Myocyte (in vitro differentiated cells): Measurements from ENCODE around the gene GTF2A2. TPM values are rescaled to one million over a fixed set of nuclear protein-coding genes. Genes with fewer than 3 reads are reported as not detected.
"Not testable (repeated sequence)": the region's sequence is repeated elsewhere in the genome, so short reads cannot be mapped to it uniquely, and the experiment has no call there.

Experiments used
- DNase-seq: peaks from one replicate; pipeline ENCODE4 v3.0.0-alpha.2; 2012; ENCODE audit warnings: low read depth
- polyA plus RNA-seq: library from polyadenylated mRNA; unstranded; fragments of >200 nt; gene quantifications from one replicate; pipeline ENCODE4 v1.2.1, GENCODE V29; 2012; ENCODE audit warnings: missing spikeins
- total RNA-seq: library from RNA; depleted of rRNA; stranded (reverse); fragments of >200 nt; gene quantifications from 2 replicates; pipeline ENCODE4 v1.2.3, GENCODE V29; 2014

GTF2A2 gene, protein sequence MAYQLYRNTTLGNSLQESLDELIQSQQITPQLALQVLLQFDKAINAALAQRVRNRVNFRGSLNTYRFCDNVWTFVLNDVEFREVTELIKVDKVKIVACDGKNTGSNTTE
- total RNA-seq, result 60.9 and 84.8 TPM in 2 replicates
- polyA plus RNA-seq, result 104 TPM

DNA sequence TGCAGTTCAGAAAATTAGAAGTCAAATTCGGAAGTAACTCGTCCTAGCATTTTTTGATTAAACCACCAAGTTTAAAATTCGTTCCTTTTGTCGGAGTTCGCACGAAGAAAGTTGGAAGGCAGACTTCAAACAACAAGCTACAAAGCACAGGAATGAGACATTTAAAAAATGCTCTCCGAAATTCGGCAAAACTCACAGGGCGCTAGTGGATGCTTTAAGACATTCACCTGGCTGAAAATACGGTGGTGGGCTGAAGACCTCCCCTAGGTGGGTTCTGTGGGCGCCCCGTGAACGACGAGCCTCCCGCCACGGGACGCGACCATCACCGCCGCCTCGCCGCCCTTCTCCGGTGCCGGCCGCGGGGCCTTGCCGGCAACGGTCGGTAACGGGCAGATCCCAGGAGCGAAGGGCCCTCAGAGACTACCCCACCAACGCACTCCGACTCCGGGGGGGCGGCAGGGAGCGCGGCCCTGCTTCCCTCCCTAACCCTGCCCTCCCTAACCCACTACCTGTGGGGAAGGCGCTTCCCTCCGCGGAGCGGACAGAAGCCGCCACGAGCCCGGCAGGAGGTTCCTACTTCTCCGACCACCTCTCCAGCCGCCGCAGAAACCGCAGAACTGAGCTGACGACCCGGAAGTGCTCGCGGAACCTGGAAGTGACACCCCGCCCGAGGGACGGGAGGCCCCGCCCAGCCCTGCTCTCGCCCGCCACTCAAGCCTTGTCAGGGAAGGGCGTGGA is at the start of gene GTF2A2:
Gene GTF2A2 (minus strand): TSS at position 619 of the 738 bp plus-strand sequence. CDS start 5,238 bp downstream, outside the sequence.
- DNase-seq, result peak; percentile 96

DNA sequence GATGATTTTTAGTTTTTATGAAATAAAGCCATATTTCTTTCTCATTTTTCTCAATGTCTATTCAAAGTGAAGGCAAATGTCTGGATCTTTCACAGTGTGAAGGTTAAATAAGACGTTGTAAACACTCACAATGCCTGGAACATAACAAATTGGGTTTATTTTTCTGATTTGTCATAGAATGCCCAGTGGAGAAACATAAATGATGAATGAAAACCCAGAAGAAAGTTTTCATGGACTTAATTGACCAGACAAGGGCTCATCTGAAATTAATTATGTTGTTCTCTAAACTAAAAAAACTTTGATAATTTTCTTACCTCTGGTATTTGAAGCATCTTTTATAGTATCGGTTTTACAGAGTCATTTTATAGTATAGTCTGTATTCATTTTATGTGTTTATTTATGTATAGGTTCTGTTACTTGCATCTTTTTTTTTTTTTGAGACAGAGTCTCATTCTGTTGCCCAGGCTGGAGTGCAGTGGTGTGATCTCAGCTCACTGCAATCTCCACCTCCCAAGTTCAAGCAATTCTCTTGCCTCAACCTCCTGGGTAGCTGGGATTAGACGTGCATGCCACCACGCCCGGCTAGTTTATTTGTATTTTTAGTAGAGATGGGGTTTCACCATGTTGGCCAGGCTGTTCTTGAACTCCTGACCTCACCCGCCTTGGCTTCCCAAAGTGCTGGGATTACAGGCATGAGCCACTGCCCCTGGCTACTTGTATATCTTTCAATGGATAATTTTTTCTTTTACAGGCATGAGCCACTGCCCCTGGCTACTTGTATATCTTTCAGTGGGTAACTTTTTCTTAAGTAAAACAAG is 46.9 kb upstream of the GTF2A2 start:
- peak; percentile 24 for DNase-seq

DNA sequence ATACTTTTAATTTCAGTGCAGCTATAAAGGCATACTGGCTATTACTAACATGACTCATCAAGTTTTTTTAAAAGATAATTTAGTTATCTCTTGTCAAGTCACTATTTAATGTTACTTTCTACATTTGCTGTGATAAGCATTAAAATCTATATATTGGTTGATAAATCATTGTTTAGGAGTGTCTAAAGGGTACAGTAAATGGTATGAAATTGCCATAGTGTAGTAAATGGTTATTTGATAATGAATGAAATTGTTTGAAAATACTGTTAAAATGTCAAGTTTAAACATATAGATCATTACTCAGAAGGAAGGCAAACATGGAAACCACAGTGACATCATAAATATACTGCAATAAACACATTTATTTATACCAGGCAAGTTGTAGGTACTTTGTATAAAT is 45.0 kb upstream of the GTF2A2 start:
- DNase-seq, result no peak

DNA sequence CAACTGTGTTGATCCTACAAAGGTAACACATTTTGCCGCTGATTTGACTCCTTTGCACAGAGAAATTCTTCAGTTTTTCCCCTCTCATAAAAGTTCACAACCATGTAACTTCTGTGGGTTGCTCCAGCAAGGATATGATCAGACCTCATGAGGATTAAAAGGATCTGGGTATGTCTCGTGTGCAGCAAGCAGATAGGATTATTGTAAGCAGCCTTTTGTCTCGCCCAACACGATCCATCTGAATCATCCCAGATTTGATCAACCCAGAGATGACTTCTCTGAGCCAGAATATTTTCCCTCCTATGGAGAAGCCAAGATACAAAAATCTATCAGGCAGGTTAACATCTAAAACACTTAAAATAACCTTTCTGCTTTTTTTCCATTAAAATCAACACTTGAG is 44.6 kb upstream of the GTF2A2 start:
- DNase-seq, result no peak

DNA sequence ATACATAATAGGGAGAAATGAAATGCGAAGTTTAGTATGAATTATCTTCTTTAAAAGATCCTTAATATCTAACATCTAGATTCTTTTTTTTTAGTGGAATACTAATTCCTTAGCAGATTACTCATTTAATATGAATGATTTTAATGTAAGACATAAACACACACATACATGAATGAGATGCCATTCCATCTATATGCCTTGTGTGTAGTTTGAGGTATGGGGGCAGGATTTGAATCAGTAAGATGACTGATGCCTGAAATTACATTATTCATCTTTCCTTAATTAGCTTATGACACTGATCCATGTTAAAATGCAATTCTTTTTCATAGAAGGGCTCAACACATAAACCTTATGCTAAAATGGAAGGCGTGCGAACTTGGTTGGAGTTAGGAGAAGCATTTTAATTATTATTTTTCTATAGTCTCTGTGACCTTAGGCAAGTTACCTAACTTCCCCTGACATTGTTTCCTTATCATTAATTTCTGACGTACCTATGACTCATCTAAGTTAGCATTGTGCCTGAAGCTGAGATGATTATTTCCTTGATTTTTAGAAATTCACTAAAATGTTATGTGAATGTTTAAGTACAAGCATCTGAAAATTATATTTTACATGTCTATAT is 42.6 kb upstream of the GTF2A2 start:
- no peak for DNase-seq

DNA sequence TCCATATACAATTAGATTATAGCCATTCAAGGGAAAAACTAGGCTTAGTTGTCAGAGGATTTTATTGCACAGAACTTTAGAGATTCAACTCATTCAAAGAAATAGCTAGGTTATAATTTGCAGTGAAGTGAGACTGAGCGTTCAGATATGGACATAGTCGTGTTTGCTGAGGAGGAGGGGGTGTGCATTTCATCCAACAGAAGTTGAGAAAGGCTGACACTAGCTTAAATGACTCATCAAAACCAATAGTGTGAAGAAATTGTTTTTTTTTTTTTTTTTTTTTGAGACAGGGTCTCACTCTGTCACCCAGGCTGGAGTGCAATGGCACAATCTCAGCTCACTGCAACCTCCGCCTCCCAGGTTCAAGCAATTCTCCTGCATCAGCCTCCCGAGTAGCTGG is 40.8 kb upstream of the GTF2A2 start:
- not testable (repeated sequence) for DNase-seq

DNA sequence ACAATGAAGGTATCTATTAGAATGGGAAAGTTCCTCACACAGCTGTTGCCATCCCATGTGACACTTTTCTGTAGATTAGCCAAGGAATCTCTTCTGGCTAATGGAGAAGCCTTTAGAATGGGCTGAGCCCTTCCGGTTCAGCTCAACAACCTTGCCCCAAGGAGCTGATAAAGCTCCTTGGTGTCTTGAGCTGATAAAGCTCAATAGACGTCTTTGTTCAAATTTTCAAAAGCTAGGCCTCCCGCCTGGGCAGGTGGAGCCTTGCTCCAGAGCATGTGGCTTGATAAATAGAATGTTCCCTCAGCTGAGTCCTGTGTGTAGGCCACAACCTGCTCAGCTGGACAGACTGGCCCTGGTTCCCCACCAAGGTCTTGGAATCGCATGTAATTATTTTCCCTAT is 39.0 kb upstream of the GTF2A2 start:
- no peak for DNase-seq

DNA sequence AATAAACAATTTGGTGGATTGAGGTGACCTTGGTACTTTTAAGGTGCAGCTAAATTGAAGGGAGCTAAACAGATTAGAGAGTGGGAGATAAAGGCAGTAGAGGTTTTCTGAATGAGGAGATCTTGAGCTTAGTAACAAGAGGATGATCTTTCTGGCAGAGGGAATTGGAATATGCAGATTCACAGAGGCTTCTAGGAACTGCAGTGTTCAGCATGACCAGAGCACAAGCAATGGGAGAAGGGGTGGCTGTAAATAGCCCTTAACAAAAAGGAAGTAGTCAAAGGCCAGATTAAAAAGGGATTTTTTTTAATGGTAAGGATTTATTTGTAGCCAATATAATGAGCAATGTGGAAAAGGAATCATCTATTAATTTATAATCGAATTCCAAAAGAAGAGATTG is 37.5 kb upstream of the GTF2A2 start:
- DNase-seq, result no peak

DNA sequence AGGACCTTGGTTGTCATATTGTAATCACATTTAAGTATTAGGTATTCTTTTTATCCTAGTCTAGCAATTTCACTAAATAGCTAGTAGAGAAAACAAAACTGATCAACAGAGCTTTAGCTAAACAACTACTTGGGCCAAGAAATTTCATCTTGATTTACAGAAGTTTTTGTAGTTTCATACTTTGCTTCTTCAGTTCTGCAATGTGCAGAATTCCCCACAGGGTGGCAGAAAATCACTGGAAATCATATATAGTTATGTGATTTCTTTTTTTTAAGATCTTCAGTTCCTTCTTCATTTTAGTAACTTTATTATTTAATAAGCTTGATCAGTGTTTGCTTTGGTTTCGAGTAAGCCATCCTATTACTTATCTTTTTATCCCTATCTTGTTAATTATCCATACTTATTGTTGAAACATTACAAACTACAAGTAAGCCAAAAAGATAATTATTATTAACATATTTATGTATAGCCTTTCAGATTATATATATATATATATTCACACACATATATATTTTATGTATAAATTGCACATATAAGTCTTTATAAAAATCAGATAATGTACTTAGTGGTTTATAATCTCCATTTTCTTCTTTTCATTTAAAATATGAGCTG is 34.0 kb upstream of the GTF2A2 start:
- DNase-seq, result peak; percentile 61

DNA sequence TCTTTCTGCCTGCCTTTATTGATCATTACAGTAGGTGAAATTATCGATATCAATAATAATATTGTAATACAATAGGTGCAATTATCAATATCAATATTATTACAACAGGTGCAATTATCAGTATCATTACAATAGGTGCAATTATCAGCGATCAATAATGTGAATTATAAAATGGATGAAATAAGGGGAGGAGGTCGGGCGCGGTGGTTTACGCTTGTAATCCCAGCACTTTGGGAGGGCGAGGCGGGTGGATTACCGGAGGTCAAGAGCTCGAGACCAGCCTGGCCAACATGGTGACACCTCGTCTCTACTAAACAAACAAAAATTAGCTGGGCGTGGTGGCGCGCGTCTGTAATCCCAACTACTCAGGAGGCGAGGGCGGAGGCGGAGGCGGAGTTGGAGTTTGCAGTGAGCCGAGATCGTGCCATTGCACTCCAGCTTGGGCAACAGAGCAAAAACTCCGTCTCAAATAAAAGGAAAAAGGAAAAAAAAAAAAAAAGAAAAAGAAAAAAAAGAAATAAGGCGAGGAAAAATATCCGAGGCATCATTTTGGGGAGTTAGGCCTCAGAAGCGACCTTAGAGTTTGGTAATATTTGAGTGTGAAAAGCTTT is 32.4 kb upstream of the GTF2A2 start:
- peak; percentile 78 for DNase-seq

DNA sequence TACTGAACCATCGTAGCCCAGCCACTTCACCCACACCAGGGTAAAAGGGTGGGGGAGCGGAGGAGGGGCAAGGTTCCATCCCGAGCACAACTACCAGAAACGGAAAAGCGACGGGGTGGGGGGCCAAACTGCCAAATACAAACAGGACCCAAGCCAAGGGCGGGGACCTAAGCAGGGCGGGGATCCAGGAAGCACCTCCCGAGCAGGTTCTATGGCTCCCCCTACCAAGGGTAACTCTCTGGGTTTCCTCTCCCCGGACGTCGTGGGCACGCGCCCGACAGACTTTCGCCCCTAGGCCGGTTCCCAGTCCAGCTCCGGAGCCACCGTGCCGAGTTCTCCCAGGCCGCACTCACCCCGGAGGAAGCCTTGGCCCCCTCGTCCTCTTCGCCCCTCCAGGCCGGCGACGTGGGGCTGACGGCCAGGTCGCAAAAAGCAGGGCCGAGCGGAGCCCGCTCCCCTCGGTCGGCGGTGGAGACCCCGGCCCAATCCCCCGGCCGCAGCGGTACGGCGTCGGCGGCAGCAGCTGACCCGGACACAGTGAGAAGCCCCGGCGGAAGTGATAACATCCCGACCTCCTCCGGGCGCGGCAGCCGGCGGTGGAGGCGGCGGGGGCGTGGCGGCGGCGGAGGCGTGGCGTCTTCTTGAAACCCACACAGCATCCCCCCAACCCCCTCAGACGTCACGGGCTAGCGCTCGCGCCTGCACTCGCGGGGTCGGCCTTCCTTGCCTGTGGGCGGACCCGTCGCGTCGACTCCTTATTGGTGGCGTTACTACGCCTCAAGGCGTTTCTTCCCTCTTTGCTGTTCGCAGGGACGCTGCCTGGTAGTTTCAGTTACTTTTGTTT is 31.7 kb upstream of the GTF2A2 start, which contains the start of gene BNIP2:
Gene BNIP2 (minus strand): TSS at position 539 of the 844 bp plus-strand sequence. CDS start 6,863 bp downstream, outside the sequence.
- DNase-seq, result peak; percentile 99

DNA sequence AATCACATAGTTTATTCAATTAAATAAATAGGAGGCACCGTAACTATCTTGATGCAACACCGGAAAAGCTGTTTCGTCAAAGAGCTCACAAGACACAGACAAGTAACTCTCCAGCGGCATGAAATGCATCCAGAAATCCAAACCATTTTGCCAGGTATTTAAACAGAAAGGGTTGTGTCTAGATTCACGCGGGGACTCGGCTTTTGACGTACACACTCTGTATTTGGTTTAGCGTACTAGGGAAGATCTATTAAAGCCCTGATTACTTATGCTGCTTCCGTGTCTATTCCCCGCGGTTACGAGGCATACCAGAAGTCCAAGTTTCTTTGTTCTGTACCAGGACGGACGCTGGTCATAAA is 31.1 kb upstream of the GTF2A2 start:
- no peak for DNase-seq

DNA sequence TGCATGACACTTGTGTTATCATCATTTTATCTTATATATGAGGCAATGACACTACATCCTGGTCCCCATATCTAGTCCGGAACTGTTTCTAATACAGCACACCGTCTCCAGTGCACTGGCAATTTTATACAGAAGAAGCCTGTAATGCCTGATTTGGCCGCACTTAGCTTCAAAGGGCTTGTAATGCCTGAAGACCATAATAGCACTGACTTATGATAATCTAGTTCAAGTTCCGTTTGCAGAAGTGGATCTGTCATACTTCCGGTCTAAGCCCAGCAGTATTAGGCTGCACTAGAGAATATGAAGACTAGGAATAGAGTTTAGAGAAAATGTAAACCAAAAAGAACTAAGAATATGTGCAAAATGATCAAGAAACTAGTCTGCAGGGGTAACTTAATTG is 30.5 kb upstream of the GTF2A2 start:
- DNase-seq, result peak; percentile 18

DNA sequence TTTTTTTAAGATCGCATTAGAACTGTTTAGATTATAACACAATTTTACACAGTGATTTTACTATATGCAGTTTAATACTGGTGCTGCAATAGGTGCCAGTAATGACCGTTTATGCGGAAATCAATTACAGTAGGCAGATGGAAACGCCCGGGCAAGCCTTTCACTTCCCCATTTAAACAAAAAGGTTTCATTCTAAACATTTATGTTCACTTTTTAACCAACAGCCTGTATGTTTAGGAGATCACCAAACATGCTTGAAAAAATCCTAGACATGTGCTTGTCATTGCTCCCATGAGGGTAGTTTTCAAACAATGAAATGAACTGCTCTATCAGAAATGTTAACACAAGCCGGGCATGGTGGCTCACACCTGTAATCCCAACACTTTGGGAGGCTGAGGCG is 29.1 kb upstream of the GTF2A2 start:
- no peak for DNase-seq

DNA sequence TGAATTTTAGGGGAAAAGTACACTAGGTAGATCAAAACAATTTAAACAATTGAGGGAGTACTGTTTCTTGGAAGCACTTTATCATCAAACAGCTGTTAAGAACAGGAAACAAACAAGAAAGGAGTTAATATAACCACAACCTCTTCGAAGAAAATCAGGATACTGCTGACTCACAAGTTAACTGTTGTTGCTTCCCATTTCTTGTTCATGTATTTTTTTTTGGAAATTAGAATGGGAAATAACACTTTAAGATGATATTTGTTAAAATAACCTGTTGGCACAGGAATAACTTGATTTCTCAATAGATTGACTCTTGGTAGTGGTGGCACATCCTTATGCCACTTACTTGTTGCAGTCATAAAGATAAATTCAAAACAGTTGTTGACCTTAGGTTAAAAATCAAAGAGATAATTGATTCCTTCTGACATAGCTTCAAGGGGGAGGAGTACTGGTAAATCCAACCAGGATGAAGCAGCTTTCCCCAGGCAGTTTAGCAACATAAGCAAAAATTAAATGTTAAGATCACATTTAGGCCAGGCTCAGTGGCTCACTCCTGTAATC is 28.5 kb upstream of the GTF2A2 start:
- DNase-seq, result peak; percentile 37

DNA sequence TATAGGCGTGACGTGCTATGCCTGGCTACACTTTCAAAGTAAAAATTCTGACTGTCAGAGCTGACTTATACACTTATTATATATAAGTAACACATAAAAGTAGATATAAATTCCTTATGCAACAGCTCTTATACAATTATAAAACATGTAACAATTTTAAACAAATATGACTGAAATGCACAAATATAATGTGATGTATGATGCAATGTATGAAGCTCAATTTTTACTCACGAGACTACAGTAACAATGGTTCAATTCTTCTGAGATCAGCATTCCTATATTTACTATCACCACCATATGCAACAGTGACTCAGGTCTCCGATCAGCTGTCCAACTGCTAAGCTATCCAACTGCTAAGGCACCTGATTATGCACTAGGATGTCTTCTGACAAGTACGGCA is 23.6 kb upstream of the GTF2A2 start:
- DNase-seq, result no peak

DNA sequence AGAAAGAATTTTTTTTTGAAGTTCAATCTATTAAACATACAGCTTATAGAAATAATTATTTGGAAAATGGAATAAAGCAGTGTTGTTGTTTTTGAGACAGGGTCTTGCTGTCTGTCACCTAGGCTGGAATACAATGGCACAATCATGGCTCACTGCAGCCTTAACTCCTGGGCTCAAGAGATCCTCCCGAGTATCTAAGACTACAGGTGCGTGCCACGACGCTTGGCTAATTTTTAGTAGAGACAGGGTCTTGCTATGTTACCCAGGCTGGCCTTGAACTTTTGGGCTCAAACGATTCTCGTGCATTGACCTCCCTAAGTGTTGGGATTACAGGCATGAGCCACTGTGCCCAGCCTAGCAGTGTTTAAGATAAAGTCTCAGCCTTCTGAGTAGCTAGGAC is 23.0 kb upstream of the GTF2A2 start:
- no peak for DNase-seq

DNA sequence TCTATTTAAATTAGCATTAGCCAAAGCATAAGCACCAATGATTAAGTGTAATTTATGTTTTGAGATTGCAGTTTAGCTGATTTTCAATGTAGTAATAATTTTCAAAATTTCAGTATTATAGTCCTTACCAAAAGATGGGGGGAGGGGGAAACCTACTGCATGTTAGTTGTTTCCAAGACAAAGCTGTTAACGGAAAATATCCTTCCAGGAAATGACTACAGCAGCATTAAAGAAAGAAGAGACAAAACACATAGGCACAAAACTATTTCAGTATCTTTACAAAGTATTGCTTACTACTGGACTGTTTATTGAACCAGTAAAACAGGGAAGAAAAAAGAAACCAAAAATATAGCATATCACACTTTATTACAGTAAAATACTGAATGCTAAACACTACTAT is 21.3 kb upstream of the GTF2A2 start:
- DNase-seq, result no peak

DNA sequence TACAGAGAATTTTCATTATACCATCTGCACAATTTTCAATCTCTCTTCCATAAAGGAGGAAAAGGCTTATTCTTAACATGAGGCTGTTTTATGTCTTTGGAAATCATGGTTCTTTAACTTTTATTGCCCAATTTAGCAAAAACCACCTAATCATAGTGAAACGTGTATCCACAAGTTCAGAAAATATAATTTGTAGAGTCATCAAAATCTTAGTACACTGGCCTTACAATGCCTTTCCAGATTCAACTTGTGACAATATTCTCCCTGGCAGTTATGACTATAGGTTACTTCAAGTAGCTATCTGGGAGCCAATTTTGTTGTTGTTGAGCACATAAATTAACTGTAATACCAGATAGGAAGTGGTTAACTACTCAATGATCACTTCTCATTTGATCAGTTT is 20.9 kb upstream of the GTF2A2 start:
- DNase-seq, result no peak

DNA sequence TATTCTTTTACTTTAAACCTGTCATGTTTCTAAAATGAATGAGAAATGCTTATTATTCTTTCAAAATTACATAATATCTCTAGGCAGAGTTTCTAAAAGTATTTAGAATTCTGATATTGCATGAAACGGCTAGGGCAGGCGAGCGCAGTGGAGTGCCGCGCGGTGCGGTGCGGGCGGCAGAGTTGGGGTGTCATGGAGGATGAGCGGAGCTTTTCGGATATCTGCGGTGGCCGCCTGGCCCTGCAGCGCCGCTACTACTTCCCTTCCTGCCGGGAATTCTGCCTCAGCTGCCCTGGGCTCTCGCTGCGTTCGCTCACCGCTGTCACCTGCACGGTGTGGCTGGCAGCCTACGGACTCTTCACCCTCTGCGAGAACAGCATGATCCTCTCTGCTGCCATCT is 19.2 kb upstream of the GTF2A2 start:
- DNase-seq, result no peak
